ENCODE measurements around the gene ACCSL. TPM values are rescaled to one million over a fixed set of nuclear protein-coding genes. Genes with fewer than 3 reads are reported as not detected.

The ACCSL gene
- total and polyA plus RNA-seq, 12 donors = 0.06 TPM; not detected in 11

GRCh38 chr11:44096360-44097185 is 48.8 kb downstream of the ACCSL start:
- no peak for DNase-seq
- Histone ChIP-seq H3K9me3 (replicated peaks in 1 of 3) (no peaks in the 10 kb centered on the region), H3K27me3 (no peaks in the 10 kb centered on the region), H3K4me1 (replicated peaks in 1 of 2) (peaks cover 6 to 21% of the 10 kb centered on the region in 2 donors), H3K36me3 (replicated peaks in 1 of 2) (no peaks in the 10 kb centered on the region), H3K27ac (no peak overlapping the region), H3K4me3 (peak overlapping the region; percentile 77 to 94 (median 88))
- WGBS, 4 donors = 13% methylated on average over 6 to 18 of the region's 18 CpGs
- intact Hi-C loops (cut with DNase I) = no loop called here
- TF ChIP-seq POLR2A (IDR thresholded peaks at IDR 0.05) (no peak), CTCF (IDR thresholded peaks at IDR 0.05) (no peak)

- Histone ChIP-seq H3K9me3 (replicated peaks in 1 of 3) (no peaks in the 10 kb centered on the region), H3K4me1 (replicated peaks in 1 of 2) (peaks cover 6 to 21% of the 10 kb centered on the region in 2 donors), H3K4me3 (no peak overlapping the region), H3K27me3 (no peaks in the 10 kb centered on the region), H3K27ac (no peak overlapping the region), H3K36me3 (replicated peaks in 1 of 2) (no peaks in the 10 kb centered on the region)
- intact Hi-C loops (cut with DNase I) = no loop called here
- DNase-seq = peak in 2 of 7 donors; percentile 28 to 29
- 62 to 75% (median 70%) methylated on average over 2 of the region's 2 CpGs for WGBS, 4 donors
- no peak for TF ChIP-seq POLR2A (IDR thresholded peaks at IDR 0.05)
- no peak for TF ChIP-seq CTCF (IDR thresholded peaks at IDR 0.05)
Observed at GRCh38 chr11:44097821-44098220, 50.0 kb downstream of the ACCSL start.

GRCh38 chr11:44101098-44101497 is 53.3 kb downstream of the ACCSL start:
- intact Hi-C loops (cut with DNase I) = loop anchor here (10.0 kb wide), 2 partner anchors 424 to 434 kb away; no protein-coding TSS in a partner anchor
- H3K4me3 ChIP-seq = no peak overlapping the region
- DNase-seq = no peak
- no peaks in the 10 kb centered on the region for H3K36me3 ChIP-seq (replicated peaks in 1 of 2)
- no peaks in the 10 kb centered on the region for H3K9me3 ChIP-seq (replicated peaks in 1 of 3)
- WGBS, 4 donors = 84 to 91% (median 87%) methylated on average over 2 of the region's 2 CpGs
- H3K27me3 ChIP-seq = no peaks in the 10 kb centered on the region
- H3K4me1 ChIP-seq (replicated peaks in 1 of 2) = peaks cover 5 to 16% of the 10 kb centered on the region in 2 donors
- no peak for TF ChIP-seq POLR2A (IDR thresholded peaks at IDR 0.05)
- TF ChIP-seq CTCF (IDR thresholded peaks at IDR 0.05) = no peak
- H3K27ac ChIP-seq = no peak overlapping the region

GRCh38 chr11:44104481-44105294 is 56.9 kb downstream of the ACCSL start:
- H3K4me1 ChIP-seq (replicated peaks in 1 of 2) = no peaks in the 10 kb centered on the region
- DNase-seq = no peak
- H3K27me3 ChIP-seq = no peaks in the 10 kb centered on the region
- 84 to 90% (median 87%) methylated on average over 5 of the region's 5 CpGs for WGBS, 4 donors
- H3K9me3 ChIP-seq (replicated peaks in 1 of 3) = no peaks in the 10 kb centered on the region
- peaks cover 0 to 7% of the 10 kb centered on the region in 2 donors for H3K36me3 ChIP-seq (replicated peaks in 1 of 2)
- intact Hi-C loops (cut with DNase I) = loop anchor here (10.0 kb wide), 2 partner anchors 420 to 430 kb away; no protein-coding TSS in a partner anchor
- H3K4me3 ChIP-seq = no peak overlapping the region
- TF ChIP-seq POLR2A (IDR thresholded peaks at IDR 0.05) (no peak), CTCF (IDR thresholded peaks at IDR 0.05) (no peak)
- no peak overlapping the region for H3K27ac ChIP-seq

Measured in adrenal gland (tissue), 12 donors.